Spleen (tissue), 11 donors: ENCODE data around the gene GET4. TPM values are rescaled to one million over a fixed set of nuclear protein-coding genes. Genes with fewer than 3 reads are reported as not detected.
"Not testable (repeated sequence)": the region's sequence is repeated elsewhere in the genome, so short reads cannot be mapped to it uniquely, and the experiment has no call there.

Experiments used
- DNase-seq: peaks from one replicate; pipeline ENCODE4 v3.0.0-alpha.2; 2020
- H3K27ac ChIP-seq, 8 donors: fragments of 200-600 bp; sonication (generic) in 7 of 8; 1 replicate in 4 of 8; 2 replicates in 4 of 8; pipeline versions ENCODE4 v1.5.0 to v1.8.0; 2016 to 2021; ENCODE audit warnings: inconsistent platforms in 4 of 8, mild to moderate bottlenecking in 4 of 8, moderate library complexity in 1 of 8
- H3K27me3 ChIP-seq, 7 donors: fragments of 200-600 bp; sonication (generic) in 6 of 7; replicated peaks in 1 of 7; 1 replicate in 4 of 7; 2 replicates in 3 of 7; pipeline versions ENCODE4 v1.5.0 to v1.8.0; 2016 to 2021; ENCODE audit warnings: inconsistent platforms in 3 of 7, mild to moderate bottlenecking in 1 of 7
- H3K36me3 ChIP-seq, 6 donors: fragments of 200-600 bp; sonication (generic) in 5 of 6; 1 replicate in 4 of 6; 2 replicates in 2 of 6; pipeline versions ENCODE4 v1.5.0 to v1.8.0; 2016 to 2021; ENCODE audit warnings: inconsistent platforms in 2 of 6
- H3K4me1 ChIP-seq, 6 donors: fragments of 200-600 bp; sonication (generic) in 5 of 6; 1 replicate in 3 of 6; 2 replicates in 3 of 6; pipeline versions ENCODE4 v1.5.0 to v1.8.0; 2016 to 2021; ENCODE audit warnings: inconsistent platforms in 3 of 6
- H3K4me3 ChIP-seq, 8 donors: fragments of 200-600 bp; sonication (generic) in 7 of 8; 1 replicate in 4 of 8; 2 replicates in 4 of 8; pipeline versions ENCODE4 v1.5.0 to v1.8.0; 2016 to 2021; ENCODE audit warnings: inconsistent platforms in 4 of 8, mild to moderate bottlenecking in 4 of 8, moderate library complexity in 2 of 8
- H3K9me3 ChIP-seq, 8 donors: fragments of 200-600 bp; sonication (generic) in 7 of 8; 1 replicate in 4 of 8; 2 replicates in 4 of 8; pipeline versions ENCODE4 v1.5.0 to v1.8.0; 2016 to 2021; ENCODE audit warnings: inconsistent platforms in 4 of 8
- POLR2A ChIP-seq, 3 donors: fragments of 450-650 bp; IDR thresholded peaks; one replicate each; pipeline ENCODE4 v1.5.1; 2017; ENCODE audit warnings: antibody characterized with exemption in 3 of 3, mild to moderate bottlenecking in 1 of 3
- POLR2AphosphoS5 ChIP-seq, 3 donors: sonication (generic); formaldehyde crosslinking; IDR thresholded peaks; one replicate each; pipeline ENCODE4 v1.5.1; 2017; ENCODE audit warnings: antibody characterized with exemption in 3 of 3
- WGBS, 5 donors: extraction: QIAGEN DNeasy Blood & Tissue Kit in 3 of 5; methylation state at CpG; one replicate each; pipeline versions ENCODE4 v1.1.5 to v1.1.7; 2013 to 2018; 5-methylcytosine and 5-hydroxymethylcytosine counted together
- intact Hi-C: fragments of 100-400 bp; cut with DNase I; formaldehyde crosslinking; loops from one replicate; pipeline ENCODE4 v1.15.0; 2023; ENCODE audit warnings: low total_unique reads
- polyA plus RNA-seq, 3 donors: library from polyadenylated mRNA; stranded (reverse); fragments of 200-250 nt; gene quantifications; one replicate each; pipeline ENCODE4 v1.2.1, GENCODE V29; 2013
- total RNA-seq, 7 donors: library from RNA; depleted of rRNA in 3 of 7; stranded (reverse); fragments of >200 nt in 3 of 7; fragmentation: NEBNext Ultra II Directional in 4 of 7; extraction: Animal tissue kit (Norgen Biotek cat#: 25700) in 4 of 7; gene quantifications; one replicate each; pipeline versions ENCODE4 v1.1.0 to v1.2.1, GENCODE V29; 2016 to 2021
- TF ChIP-seq, protein P1 (sequence below), 11 experiments: fragments of 200-600 bp in 7 of 11; fragments of 450-650 bp in 4 of 11; sonication (generic) in 4 of 11; IDR thresholded peaks in 8 of 11; conservative IDR thresholded peaks in 3 of 11; 1 replicate in 7 of 11; 2 replicates in 4 of 11; pipeline versions ENCODE4 v1.4.0 to v1.8.0; 2016 to 2021; ENCODE audit warnings: antibody characterized with exemption in 11 of 11, inconsistent platforms in 4 of 11, mild to moderate bottlenecking in 1 of 11
- donor health status: healthy with polysubstance abuse.
- donor health status: DM: no; HTN: no; CAD: no; lungs with moderate emphysema.
- donor health status: DM: no; HTN: no; CAD: no.
- donor health status: Bipolar disorder and iron deficiency.
- donor health status: healthy.
- donor health status: DM: no; HTN: no; CAD: no.
- donor health status: DM: yes; HTN: yes; CAD: no.

GET4 gene
- total and polyA plus RNA-seq, 10 donors: 25.4 to 63.0 (median 36.1) TPM

DNA sequence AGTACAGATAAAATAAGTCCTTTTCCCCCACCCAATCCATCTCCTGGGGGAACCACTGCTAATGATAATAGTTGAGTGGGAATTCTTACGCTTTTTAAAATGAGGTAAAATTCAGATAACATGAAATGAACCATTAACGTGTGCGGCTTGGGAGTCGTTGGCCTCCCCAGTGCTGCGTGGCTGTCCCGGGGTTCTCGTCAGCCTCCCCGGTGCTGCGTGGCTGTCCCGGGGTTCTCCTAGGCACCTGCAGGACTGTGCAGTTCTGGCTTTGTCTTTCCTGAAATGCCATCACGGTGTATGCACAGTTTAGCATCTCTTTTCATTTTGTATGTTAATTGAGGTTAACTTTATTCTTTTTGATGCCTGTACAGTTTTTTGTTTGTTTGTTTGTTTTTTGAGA, 30.6 kb upstream of the GET4 start:
- WGBS, 5 donors: 95 to 97% (median 96%) methylated on average over 11 of the region's 11 CpGs
- TF ChIP-seq, protein P1, sequence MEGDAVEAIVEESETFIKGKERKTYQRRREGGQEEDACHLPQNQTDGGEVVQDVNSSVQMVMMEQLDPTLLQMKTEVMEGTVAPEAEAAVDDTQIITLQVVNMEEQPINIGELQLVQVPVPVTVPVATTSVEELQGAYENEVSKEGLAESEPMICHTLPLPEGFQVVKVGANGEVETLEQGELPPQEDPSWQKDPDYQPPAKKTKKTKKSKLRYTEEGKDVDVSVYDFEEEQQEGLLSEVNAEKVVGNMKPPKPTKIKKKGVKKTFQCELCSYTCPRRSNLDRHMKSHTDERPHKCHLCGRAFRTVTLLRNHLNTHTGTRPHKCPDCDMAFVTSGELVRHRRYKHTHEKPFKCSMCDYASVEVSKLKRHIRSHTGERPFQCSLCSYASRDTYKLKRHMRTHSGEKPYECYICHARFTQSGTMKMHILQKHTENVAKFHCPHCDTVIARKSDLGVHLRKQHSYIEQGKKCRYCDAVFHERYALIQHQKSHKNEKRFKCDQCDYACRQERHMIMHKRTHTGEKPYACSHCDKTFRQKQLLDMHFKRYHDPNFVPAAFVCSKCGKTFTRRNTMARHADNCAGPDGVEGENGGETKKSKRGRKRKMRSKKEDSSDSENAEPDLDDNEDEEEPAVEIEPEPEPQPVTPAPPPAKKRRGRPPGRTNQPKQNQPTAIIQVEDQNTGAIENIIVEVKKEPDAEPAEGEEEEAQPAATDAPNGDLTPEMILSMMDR (IDR thresholded peaks at IDR 0.05 in 8 of 11, conservative IDR thresholded peaks at IDR 0.05 in 3 of 11): no peak
- TF ChIP-seq POLR2AphosphoS5 (IDR thresholded peaks at IDR 0.05) (no peak), POLR2A (IDR thresholded peaks at IDR 0.05) (no peak)
- H3K4me3 ChIP-seq: no peak overlapping the region
- no peaks in the 10 kb centered on the region for H3K27me3 ChIP-seq
- H3K27ac ChIP-seq: no peak overlapping the region
- H3K9me3 ChIP-seq: no peaks in the 10 kb centered on the region
- intact Hi-C loops: no loop called here
- H3K4me1 ChIP-seq: no peaks in the 10 kb centered on the region
- no peak for DNase-seq
- H3K36me3 ChIP-seq: peaks cover 3 to 81% (median 58%) of the 10 kb centered on the region in 6 donors

DNA sequence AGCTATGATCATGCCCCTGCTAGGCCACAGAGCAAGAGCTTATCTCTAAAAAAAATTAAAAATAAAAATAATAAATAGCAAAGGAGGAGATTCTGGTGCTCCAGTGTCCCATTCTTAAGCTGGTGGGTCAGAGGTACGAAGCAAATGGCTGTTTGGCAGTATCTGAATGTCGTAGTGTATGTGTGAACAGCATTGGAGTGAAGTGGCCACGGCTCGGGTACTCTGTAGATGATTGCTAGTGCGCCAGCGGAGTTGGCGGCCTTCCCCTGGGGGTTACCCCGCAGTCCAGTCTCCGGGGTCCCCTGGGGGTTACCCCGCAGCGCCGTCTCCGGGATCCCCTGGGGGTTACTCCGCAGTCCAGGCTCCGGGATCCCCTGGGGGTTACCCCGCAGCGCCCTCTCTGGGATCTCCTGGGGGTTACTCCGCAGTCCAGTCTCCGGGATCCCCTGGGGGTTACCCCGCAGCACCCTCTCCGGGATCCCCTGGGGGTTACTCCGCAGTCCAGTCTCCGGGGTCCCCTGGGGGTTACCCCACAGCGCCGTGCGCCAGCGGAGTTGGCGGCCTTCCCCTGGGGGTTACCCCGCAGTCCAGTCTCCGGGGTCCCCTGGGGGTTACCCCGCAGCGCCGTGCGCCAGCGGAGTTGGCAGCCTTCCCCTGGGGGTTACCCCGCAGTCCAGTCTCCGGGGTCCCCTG, 29.2 kb upstream of the GET4 start:
- H3K27ac ChIP-seq: not testable (repeated sequence)

DNA sequence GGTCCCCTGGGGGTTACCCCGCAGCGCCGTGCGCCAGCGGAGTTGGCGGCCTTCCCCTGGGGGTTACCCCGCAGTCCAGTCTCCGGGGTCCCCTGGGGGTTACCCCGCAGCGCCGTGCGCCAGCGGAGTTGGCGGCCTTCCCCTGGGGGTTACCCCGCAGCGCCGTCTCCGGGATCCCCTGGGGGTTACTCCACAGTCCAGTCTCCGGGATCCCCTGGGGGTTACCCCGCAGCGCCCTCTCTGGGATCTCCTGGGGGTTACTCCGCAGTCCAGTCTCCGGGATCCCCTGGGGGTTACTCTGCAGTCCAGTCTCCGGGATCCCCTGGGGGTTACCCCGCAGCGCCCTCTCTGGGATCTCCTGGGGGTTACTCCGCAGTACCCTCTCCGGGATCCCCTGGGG, 28.6 kb upstream of the GET4 start:
- H3K4me3 ChIP-seq, DNase-seq, H3K4me1 ChIP-seq, H3K27me3 ChIP-seq, intact Hi-C loops, H3K27ac ChIP-seq, H3K9me3 ChIP-seq: not testable (repeated sequence)
- peaks cover 3 to 82% (median 62%) of the 10 kb centered on the region in 6 donors for H3K36me3 ChIP-seq
- WGBS, 5 donors: 87 to 98% (median 95%) methylated on average over 17 to 22 of the region's 28 CpGs

More for the DNA sequence above, 29.2 kb upstream of the GET4 start:
- intact Hi-C loops, DNase-seq, H3K27me3 ChIP-seq, H3K4me3 ChIP-seq, H3K9me3 ChIP-seq, H3K4me1 ChIP-seq: not testable (repeated sequence)
- 91 to 98% (median 94%) methylated on average over 18 to 33 of the region's 37 CpGs for WGBS, 5 donors
- peaks cover 3 to 82% (median 62%) of the 10 kb centered on the region in 6 donors for H3K36me3 ChIP-seq

DNA sequence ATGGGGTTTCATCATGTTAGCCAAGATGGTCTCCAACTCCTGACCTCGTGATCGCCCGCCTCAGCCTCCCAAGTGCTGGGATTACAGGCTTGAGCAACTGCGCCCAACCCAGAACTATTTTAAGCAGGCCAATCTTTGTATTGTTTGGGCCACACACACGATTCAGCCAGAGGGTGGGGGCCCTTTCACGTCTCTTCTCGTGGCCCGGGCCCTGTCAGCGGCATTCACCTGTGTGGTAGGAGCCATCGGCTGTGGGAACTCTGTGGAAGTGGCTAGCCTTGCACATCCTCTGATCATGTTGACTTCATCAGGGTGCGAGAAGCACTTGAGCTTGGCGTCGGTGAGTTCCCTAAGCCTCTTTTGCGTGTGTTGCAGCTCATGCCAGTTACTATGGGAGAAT, 27.2 kb upstream of the GET4 start:
- no peaks in the 10 kb centered on the region for H3K9me3 ChIP-seq
- H3K4me1 ChIP-seq: no peaks in the 10 kb centered on the region
- DNase-seq: no peak
- TF ChIP-seq POLR2AphosphoS5 (IDR thresholded peaks at IDR 0.05): no peak
- TF ChIP-seq POLR2A (IDR thresholded peaks at IDR 0.05): no peak
- TF ChIP-seq, protein P1 (IDR thresholded peaks at IDR 0.05 in 8 of 11, conservative IDR thresholded peaks at IDR 0.05 in 3 of 11): no peak
- intact Hi-C loops: no loop called here
- no peaks in the 10 kb centered on the region for H3K27me3 ChIP-seq
- 91 to 95% (median 94%) methylated on average over 14 of the region's 14 CpGs for WGBS, 5 donors
- no peak overlapping the region for H3K4me3 ChIP-seq
- H3K36me3 ChIP-seq: peaks cover 7 to 82% (median 64%) of the 10 kb centered on the region in 6 donors
- H3K27ac ChIP-seq: no peak overlapping the region

DNA sequence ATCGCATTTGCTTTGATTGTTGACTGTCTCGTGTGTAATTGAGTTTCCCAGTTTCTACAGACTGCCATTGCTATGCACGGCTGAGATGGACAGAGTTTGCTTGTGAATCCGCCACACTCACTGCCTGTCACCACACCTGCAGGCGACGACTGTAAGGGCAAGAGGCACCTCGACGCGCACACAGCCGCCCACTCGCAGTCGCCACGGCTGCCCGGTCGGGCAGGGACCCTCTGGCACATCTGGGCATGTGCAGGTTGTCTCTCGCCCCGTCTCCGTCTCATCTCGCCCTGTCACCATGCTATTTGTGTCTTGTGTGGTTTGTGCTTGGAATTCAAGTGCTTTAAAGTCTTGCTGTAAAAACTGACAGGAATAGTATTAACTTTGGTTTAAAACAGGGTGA, 26.6 kb upstream of the GET4 start:
- H3K27me3 ChIP-seq: no peaks in the 10 kb centered on the region
- H3K27ac ChIP-seq: no peak overlapping the region
- TF ChIP-seq POLR2A (IDR thresholded peaks at IDR 0.05): no peak
- TF ChIP-seq POLR2AphosphoS5 (IDR thresholded peaks at IDR 0.05): peak in 1 of 3 donors; percentile 34
- no peak for DNase-seq
- no peak overlapping the region for H3K4me3 ChIP-seq
- H3K36me3 ChIP-seq: peaks cover 5 to 82% (median 64%) of the 10 kb centered on the region in 6 donors
- WGBS, 5 donors: 93 to 97% (median 96%) methylated on average over 19 of the region's 19 CpGs
- intact Hi-C loops: no loop called here
- H3K4me1 ChIP-seq: no peaks in the 10 kb centered on the region
- H3K9me3 ChIP-seq: no peaks in the 10 kb centered on the region
